NB4 (cell line): ENCODE data around the gene MLYCD.

ENCODE experiments used
- CTCF ChIP-seq: IDR thresholded peaks from one replicate; pipeline ENCODE4 v1.5.1; 2012; ENCODE audit warnings: low read depth, low read length
- MAX ChIP-seq: IDR thresholded peaks from 2 replicates; pipeline ENCODE4 v1.6.1; 2011; ENCODE audit warnings: low read depth, low read length
- MYC ChIP-seq: IDR thresholded peaks from 2 replicates; pipeline ENCODE4 v1.6.1; 2011; ENCODE audit warnings: low read depth, low read length
- POLR2A ChIP-seq: IDR thresholded peaks from 2 replicates; pipeline ENCODE4 v1.6.1; 2011; ENCODE audit warnings: mild to moderate bottlenecking; ENCODE audit not compliant: insufficient read length; ENCODE audit errors: extremely low read depth

GRCh38 chr16:83969771-83970429 is 71.0 kb downstream of the MLYCD start:
- TF ChIP-seq POLR2A: no peak
- no peak for TF ChIP-seq CTCF
- TF ChIP-seq MAX: no peak
- TF ChIP-seq MYC: no peak
